LNCAP (cell line): ENCODE measurements around the gene PTPRG.
A peak's percentile ranks its signal among the peaks of the same experiment; 100 is the strongest.

Experiments used
- CTCF ChIP-seq: fragments of 450-650 bp; IDR thresholded peaks from 2 replicates; pipeline ENCODE4 v1.5.1; 2017; ENCODE audit warnings: mild to moderate bottlenecking

PTPRG gene

GRCh38 chr3:62220616-62221015, 659.2 kb downstream of the PTPRG start:
- no peak for TF ChIP-seq CTCF

- no peak for TF ChIP-seq CTCF
Observed at GRCh38 chr3:62225051-62225450, 663.7 kb downstream of the PTPRG start.

- TF ChIP-seq CTCF = no peak
Observed at GRCh38 chr3:62226601-62227339, 665.4 kb downstream of the PTPRG start.

- no peak for TF ChIP-seq CTCF
Observed at GRCh38 chr3:62228467-62228866, 667.1 kb downstream of the PTPRG start.

GRCh38 chr3:62229211-62229610, 667.8 kb downstream of the PTPRG start:
- TF ChIP-seq CTCF = no peak

GRCh38 chr3:62229908-62230307, 668.5 kb downstream of the PTPRG start:
- TF ChIP-seq CTCF = peak; percentile 64

GRCh38 chr3:62233065-62233464, 671.7 kb downstream of the PTPRG start:
- no peak for TF ChIP-seq CTCF

GRCh38 chr3:62236016-62236415, 674.6 kb downstream of the PTPRG start:
- no peak for TF ChIP-seq CTCF
